Measurements from ENCODE around the gene SLC32A1. TPM values are rescaled to one million over a fixed set of nuclear protein-coding genes. Genes with fewer than 3 reads are reported as not detected.

Gene SLC32A1
- total and polyA plus RNA-seq, 2 donors from 2014 or later: not detected

DNA sequence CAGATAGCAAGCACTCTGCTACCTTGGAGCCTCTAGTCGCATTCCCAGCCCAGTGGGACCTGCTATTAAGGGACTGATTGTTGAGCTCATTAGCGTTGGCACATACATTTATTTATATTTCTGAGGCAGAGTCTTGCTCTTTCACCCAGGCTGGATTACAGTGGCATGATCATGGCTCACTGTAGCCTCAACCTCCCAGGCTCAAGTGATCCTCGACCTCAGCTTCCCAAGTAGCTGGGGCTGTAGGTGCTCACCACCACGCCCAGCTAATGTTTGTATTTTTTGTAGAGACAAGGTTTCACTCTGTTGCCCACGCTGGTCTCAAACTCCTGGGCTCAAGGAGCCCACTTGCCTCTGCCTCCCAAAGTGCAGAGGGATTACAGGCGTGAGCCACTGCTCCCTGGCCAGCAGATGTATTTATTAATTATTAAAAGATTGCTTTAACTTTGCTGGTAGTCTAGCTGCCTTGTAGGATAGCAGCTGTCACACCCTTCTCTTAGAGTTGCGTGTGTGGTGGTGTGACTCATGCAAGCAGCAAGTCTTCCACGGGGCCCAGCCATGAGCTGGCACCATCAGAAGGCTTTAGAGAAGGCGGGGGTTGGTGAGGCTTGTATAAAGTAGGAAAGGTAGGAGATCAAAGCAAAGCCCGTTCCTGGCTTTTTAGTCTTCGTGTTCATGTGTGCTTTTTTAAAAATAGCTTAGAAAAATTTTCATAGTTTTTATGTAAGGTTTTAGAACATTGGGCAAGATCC, 40.5 kb downstream of the SLC32A1 start:
- Histone ChIP-seq H3K9ac (ENCODE audit: low read length in 3 of 3) (no peak overlapping the region), H3K4me1 (ENCODE audit: control insufficient read depth in 2 of 3, insufficient read depth in 2 of 3, low read depth in 1 of 3, low read length in 3 of 3) (no peaks in the 10 kb centered on the region), H3K4me3 (ENCODE audit: low read length in 3 of 3) (no peak overlapping the region), H3K27me3 (ENCODE audit: control insufficient read depth, insufficient read depth, low read length) (no peaks in the 10 kb centered on the region), H3K9me3 (ENCODE audit: control insufficient read depth in 2 of 3, insufficient read depth in 1 of 3, low read length in 3 of 3) (no peaks in the 10 kb centered on the region), H3K27ac (ENCODE audit: low read depth in 2 of 2, low read length in 2 of 2) (no peak overlapping the region), H3K36me3 (ENCODE audit: control insufficient read depth in 2 of 3, insufficient read depth in 3 of 3, low read length in 3 of 3) (peaks cover 11 to 38% (median 28%) of the 10 kb centered on the region in 3 donors)
- no peak for FAIRE-seq
- intact Hi-C loops (cut with DNase I): no loop called here
- TF ChIP-seq, protein P1, sequence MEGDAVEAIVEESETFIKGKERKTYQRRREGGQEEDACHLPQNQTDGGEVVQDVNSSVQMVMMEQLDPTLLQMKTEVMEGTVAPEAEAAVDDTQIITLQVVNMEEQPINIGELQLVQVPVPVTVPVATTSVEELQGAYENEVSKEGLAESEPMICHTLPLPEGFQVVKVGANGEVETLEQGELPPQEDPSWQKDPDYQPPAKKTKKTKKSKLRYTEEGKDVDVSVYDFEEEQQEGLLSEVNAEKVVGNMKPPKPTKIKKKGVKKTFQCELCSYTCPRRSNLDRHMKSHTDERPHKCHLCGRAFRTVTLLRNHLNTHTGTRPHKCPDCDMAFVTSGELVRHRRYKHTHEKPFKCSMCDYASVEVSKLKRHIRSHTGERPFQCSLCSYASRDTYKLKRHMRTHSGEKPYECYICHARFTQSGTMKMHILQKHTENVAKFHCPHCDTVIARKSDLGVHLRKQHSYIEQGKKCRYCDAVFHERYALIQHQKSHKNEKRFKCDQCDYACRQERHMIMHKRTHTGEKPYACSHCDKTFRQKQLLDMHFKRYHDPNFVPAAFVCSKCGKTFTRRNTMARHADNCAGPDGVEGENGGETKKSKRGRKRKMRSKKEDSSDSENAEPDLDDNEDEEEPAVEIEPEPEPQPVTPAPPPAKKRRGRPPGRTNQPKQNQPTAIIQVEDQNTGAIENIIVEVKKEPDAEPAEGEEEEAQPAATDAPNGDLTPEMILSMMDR (IDR thresholded peaks at IDR 0.05; ENCODE audit: borderline replicate concordance, extremely low read depth, insufficient read depth): no peak
- DNase-seq: no peak

DNA sequence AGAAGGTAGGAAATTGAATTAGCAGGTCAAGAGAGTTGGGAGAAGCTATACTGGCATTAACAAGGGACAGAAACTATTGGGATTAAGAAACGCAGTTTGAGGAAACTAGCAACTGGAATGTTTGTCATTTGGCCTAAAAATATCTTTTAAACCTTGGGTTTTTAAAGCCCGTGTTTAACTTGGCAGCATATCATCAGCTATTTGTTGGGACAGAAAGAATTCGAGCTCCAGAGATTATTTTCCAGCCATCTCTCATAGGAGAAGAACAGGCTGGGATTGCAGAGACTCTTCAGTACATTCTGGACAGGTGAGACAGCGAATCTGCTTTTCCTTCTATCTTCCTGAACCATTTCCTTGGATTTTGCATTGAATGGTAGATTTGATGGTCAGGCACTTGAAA, 41.8 kb downstream of the SLC32A1 start:
- Histone ChIP-seq H3K27ac (ENCODE audit: low read depth in 2 of 2, low read length in 2 of 2) (no peak overlapping the region), H3K9me3 (ENCODE audit: control insufficient read depth in 2 of 3, insufficient read depth in 1 of 3, low read length in 3 of 3) (no peaks in the 10 kb centered on the region), H3K4me3 (ENCODE audit: low read length in 3 of 3) (no peak overlapping the region), H3K36me3 (ENCODE audit: control insufficient read depth in 2 of 3, insufficient read depth in 3 of 3, low read length in 3 of 3) (peaks cover 7 to 32% (median 22%) of the 10 kb centered on the region in 3 donors), H3K9ac (ENCODE audit: low read length in 3 of 3) (no peak overlapping the region), H3K4me1 (ENCODE audit: control insufficient read depth in 2 of 3, insufficient read depth in 2 of 3, low read depth in 1 of 3, low read length in 3 of 3) (no peaks in the 10 kb centered on the region), H3K27me3 (ENCODE audit: control insufficient read depth, insufficient read depth, low read length) (no peaks in the 10 kb centered on the region)
- intact Hi-C loops (cut with DNase I): no loop called here
- no peak for DNase-seq
- FAIRE-seq: no peak
- TF ChIP-seq, protein P1 (IDR thresholded peaks at IDR 0.05; ENCODE audit: borderline replicate concordance, extremely low read depth, insufficient read depth): no peak

DNA sequence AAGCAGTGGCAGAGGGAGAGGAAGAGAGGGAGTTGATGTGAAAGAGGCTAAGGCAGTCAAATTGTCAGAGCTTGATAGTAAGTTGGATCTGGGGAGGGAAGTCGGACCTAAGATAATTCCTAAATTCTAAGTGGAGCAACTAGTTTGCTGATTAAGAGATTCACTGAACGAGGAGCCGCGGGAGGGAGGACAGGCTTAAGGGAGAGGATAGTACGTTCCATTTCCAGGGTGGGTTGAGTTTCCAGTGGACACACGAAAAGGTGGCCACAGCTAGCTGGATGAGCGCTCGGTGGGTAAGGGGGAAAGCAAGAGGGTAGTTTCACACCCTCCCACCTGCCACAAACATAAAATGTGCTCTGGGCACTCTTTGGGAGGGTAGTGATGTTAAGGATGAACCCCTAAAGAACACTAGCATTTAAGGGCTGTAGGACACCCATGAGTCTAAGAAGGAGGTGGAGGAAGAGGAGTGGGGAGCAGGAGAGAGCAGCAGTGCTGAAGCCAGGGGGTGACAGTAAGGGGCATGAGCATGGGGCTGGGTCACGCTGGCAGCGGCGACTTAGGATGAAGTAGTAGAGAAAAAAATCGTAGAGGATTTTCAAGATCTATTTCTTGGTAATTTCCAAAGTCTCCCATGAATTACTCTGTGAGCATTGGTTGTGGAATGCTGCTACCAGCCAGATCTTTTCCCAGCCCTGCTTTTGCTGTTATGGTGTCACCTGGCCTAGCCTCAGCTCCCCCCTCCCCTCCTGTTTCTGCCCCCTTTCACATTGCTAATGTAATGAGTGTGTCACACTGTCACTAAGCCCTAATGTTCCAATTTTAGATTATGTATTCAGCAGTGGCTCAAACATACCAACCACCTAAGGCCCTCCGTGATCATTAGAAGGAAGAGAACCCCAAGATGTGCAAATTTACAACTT, 45.4 kb downstream of the SLC32A1 start:
- Histone ChIP-seq H3K27ac (ENCODE audit: low read depth in 2 of 2, low read length in 2 of 2) (no peak overlapping the region), H3K4me3 (ENCODE audit: low read length in 3 of 3) (no peak overlapping the region), H3K4me1 (ENCODE audit: control insufficient read depth in 2 of 3, insufficient read depth in 2 of 3, low read depth in 1 of 3, low read length in 3 of 3) (no peaks in the 10 kb centered on the region), H3K27me3 (ENCODE audit: control insufficient read depth, insufficient read depth, low read length) (no peaks in the 10 kb centered on the region), H3K36me3 (ENCODE audit: control insufficient read depth in 2 of 3, insufficient read depth in 3 of 3, low read length in 3 of 3) (peaks cover 6 to 24% (median 14%) of the 10 kb centered on the region in 3 donors), H3K9me3 (ENCODE audit: control insufficient read depth in 2 of 3, insufficient read depth in 1 of 3, low read length in 3 of 3) (no peaks in the 10 kb centered on the region), H3K9ac (ENCODE audit: low read length in 3 of 3) (no peak overlapping the region)
- intact Hi-C loops (cut with DNase I): no loop called here
- no peak for FAIRE-seq
- TF ChIP-seq, protein P1 (IDR thresholded peaks at IDR 0.05; ENCODE audit: borderline replicate concordance, extremely low read depth, insufficient read depth): no peak
- no peak for DNase-seq
